Kidney tubule cell (primary cell): ENCODE measurements around the gene GPC3.
A peak's percentile ranks its signal among the peaks of the same experiment; 100 is the strongest.

Source experiments
- DNase-seq: peaks from one replicate; pipeline ENCODE4 v3.0.0-alpha.2; 2018; ENCODE audit warnings: low spot score

GPC3 gene

DNA sequence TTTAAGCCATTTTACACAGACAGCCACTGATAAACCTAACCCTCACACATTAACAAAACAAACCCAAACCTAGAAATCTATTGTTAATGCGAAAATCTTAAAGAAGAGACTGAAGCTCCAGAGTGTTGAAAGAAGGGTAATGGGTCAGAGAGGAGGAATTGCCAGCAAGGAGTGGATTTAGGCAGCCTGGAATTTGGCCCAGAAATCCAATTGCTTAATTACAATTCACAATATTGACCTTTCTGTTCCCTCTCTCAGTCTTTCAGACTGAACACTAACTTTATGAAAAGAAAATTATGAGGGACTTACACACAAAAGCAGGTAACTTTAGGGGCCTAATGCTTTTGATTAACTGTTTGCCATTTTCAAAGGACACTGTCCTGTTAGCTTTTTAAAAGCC is 384.9 kb downstream of the GPC3 start:
- DNase-seq: no peak

DNA sequence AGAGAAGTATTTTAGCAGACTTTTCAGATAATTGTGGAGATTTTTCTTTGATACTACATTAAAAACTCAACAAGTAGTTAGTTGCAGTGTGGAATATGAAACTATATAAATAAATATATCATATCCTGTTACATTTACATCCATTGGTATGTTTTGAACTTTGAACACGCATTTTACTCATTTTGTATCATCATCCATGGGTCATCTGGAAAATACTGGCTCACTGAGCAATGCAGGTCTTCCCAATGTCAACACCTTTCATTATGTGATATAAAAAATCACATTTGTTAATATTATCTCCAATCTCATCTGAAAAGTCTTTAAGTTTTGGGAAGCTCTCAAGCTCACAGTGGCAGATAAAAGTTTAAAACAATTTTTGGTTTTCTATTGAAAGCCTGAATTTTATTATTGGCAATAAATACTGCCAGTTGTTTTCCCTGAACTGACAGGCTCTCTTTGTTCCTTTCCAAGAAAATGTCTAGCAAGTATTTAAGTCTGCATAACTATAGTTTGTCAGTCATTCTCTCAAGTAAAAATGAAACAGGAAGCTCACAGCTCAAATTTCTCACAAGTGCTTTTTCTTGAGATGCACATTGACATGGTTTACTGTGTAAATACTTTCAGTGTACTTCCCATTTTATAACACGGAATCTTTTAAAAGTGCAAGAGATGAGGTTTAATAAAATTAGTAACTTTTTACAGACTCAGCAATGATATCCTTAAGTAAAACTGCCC is 386.6 kb downstream of the GPC3 start:
- DNase-seq: no peak

DNA sequence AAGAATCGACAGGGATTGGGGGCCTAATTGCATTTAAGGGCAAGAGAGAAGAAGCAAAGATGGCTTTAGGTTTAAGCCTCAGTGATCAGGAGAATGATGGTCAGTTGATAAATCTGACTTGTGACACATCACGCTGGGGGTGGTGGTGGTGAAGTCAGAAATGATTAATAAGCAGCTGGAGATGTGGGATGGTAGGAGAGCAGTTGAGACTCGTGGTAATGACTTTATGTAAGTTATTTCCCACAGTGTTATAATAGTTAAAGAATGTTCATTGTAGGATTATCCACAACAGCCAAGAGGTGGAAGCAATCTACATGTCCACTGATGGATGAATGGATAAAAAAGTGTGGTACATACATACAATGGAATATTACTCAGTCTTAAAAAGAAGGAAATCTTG is 391.2 kb downstream of the GPC3 start:
- DNase-seq: peak; percentile 91

DNA sequence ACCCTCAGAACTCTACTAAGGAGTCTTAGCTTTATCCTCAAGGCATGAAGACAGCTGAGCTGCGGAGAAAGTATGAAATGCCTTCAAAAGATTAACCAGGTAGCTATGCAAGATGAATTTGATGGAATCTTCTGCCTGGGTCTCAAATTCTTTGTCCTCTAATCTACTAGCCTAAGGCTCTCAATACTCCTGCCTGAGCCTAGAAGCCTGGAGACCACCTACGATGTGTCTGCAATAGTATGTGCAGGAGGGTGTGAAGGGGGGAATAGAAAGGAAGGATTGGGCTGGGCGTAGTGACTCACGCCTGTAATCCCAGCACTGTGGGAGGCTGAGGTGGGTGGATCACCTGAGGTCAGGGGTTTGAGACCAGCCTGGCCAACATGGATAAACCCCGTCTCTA is 391.9 kb downstream of the GPC3 start:
- DNase-seq: peak; percentile 10

GRCh38 chrX:133590703-133591505 is 394.5 kb downstream of the GPC3 start:
- peak; percentile 47 for DNase-seq

DNA sequence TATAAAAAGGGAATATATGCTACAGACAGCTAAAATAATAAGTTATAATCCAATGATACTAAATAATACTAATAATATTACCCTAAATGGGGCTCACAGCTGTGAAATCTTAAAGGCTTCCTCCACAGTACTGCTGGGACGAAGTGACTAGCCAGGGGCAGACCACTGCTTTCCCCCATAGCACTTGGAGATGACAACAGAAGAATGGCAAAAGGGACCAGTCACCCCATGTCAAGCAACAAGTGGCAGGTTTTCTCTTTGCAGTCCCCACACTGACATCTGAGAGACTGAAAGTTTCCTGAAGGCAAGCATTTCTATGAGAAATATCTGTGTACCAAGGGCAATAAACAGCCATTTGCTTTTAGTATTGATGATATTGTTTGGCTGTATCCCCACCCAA is 396.6 kb downstream of the GPC3 start:
- no peak for DNase-seq

DNA sequence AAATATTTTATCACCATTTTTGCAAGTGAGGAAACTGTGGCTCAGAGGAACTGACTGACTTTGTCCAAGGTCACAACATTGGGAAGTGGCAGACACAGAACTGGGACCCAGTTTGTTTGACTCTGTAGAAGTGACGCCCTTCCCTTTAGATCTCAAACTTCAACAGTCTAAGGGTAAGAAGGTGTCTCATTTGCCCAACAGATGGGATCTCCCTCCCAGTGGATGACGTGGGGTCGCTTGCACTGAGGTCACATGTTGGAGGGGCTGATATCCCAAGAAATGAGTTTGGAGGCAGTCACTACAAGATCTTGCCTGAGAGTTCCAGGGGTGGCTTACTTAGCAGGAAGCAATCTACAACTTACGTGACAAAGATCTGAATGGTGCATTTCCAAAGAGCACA is 397.6 kb downstream of the GPC3 start:
- DNase-seq: no peak

- DNase-seq: no peak
Measured at GRCh38 chrX:133587071-133587470, 398.3 kb downstream of the GPC3 start.

DNA sequence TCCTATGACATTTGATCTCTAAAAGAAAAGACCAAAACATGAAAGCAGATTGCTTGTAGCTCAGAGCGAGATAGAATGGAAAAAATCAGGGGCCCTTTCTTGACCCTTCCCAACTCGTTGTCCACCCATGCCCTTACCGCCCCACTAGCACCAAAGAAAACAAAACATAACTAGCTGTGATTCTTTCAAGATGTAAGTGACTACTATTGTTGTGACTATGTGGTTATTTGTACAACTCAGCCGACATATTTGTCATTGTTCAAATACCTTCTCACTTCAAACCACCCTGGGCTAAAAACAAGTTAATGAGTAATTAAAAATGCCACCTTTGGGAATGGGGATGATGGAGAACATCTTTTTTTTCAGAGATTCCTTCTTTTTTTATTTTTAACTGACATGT is 399.0 kb downstream of the GPC3 start:
- DNase-seq: peak; percentile 77

DNA sequence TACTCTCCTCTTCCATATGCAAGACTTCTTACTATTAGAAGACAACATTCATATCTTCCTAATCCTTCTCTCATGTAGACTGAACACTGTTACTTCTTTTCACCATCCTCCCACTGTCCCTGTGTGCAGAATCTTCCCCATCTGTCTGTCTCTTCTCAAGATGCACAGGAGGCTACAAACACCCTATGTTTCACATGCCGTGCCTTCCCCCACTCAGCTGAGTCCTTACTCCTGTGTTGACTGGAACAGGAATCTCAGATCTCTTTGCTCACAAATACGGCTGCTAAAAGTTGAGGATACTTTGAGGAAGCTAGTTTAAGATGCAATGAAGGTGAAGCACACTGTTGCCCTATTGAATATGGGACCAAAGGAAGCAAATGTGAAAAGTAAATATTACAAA is 401.6 kb downstream of the GPC3 start:
- DNase-seq: no peak

DNA sequence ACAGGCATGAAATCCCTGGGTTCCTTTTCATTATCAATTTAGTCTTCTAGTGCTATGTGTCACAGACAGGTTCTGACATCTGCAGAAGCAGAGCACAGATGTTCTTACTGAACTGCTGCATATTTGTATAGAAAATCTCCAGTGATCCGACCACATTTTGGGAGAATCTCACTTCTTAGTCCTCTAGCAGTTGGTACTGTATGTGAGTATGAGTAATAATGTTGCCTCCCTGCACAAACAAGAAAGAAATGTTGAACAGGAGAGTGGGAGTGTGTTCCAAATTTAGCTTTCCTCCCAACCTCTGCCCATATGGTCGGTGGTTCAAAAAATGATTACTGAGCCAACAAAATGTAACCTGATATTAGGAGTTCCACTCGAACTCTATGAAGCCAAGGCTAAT is 404.8 kb downstream of the GPC3 start:
- no peak for DNase-seq

- DNase-seq: no peak
Measured at GRCh38 chrX:133579631-133580030, 405.8 kb downstream of the GPC3 start.

DNA sequence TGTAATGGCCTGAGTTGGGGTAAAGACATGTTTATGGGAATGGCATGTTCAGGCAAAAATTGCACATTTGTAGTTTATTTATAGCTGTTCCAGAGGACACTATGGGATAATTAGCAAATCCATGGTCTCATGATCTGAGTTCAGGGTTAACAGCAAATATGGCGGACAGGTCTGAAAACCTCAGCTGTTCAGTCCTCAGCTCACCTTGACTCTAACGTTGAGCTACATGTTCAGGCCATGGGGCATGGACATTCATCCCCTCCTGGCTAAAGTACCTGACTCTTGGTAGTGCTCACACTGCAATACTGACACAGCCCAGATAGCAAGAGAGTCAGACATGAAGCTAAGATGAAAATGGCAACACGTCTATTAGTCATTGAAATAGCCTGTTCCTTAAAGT is 408.5 kb downstream of the GPC3 start:
- no peak for DNase-seq

DNA sequence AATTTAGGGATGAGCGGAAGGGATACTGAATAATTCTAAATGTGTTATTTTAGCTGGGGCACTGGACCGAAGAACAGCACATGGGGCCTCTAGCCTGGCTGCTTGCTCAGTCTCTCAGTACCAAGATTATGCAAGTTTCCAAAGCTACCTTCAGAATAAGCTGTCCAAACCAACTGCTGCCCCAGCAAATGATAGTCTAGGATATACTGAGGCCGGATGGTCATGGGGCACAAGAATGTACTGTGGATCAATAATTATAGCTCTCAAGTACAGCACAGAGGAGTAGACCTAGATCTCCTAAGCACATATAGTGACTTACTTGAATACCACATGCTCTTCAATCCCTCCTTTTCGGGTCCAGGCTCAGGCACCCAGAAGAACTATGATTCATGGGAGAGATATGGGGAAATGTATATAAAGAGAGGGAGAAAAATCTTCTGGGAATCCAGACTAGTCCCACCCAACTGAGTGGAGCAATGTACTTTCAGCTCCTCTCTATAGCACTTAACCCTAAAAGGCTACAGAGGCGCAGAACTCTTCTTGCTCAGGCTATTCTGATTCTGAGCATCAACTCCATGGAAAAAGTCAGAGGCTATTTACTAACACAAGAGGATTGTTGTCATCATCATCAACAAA is 409.8 kb downstream of the GPC3 start:
- DNase-seq: peak; percentile 3

DNA sequence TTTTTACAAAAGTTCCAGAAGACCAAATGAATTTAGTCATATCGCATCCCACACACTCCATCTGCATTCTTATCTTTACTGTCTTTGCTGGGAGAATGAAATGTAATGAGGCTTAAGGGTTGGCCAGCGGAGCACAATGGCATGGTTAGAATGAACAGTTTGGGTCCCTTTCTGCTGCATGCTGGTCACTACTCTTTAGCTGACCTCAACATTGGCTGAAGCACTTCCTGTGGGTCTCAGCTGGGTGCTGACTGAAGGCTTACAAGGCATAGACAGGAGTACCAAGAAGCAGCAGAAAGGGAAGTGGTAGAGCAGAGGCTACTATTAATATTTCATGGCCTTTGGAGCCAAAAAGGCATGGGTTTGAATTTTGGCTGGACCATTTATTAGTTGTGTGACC is 410.7 kb downstream of the GPC3 start:
- peak; percentile 6 for DNase-seq

- DNase-seq: peak; percentile 11
Measured at GRCh38 chrX:133570549-133570948, 414.8 kb downstream of the GPC3 start.

- DNase-seq: no peak
Measured at GRCh38 chrX:133569217-133569616, 416.2 kb downstream of the GPC3 start.

- DNase-seq: no peak
Measured at GRCh38 chrX:133568109-133568508, 417.3 kb downstream of the GPC3 start.

DNA sequence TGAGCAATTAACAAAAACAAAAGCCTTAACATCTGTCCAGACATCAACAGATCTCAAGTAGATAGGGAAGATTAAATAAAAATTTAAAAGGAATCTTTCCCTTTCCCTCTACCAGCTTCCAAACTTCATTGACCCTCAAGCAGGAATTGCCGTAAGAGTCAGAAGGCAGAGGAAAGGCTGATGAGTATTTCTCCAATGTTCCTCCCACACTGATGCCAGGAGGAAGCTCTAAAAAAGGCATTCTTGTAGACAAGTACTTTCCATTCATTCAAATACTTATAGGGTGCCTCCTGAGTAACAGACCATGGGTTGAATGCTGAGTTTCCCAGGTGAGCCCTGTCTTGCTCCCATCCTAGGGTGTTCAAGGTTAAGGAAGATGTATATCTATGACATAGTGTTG is 418.5 kb downstream of the GPC3 start:
- no peak for DNase-seq

GRCh38 chrX:133563705-133564104 is 421.7 kb downstream of the GPC3 start:
- no peak for DNase-seq

- no peak for DNase-seq
Measured at GRCh38 chrX:133561251-133561650, 424.1 kb downstream of the GPC3 start.

GRCh38 chrX:133559909-133560308 is 425.5 kb downstream of the GPC3 start:
- DNase-seq: peak; percentile 45

GRCh38 chrX:133555782-133556458 is 429.5 kb downstream of the GPC3 start:
- DNase-seq: no peak
